HG02973 (cell line): ENCODE data around the gene OR7E24.
"Not testable (repeated sequence)": the region's sequence is repeated elsewhere in the genome, so short reads cannot be mapped to it uniquely, and the experiment has no call there.

Experiments
- ATAC-seq: cut with Tn5 transposase; IDR thresholded peaks from one replicate; pipeline ENCODE4 v1.9.1; 2021; ENCODE audit warnings: moderate library complexity; ENCODE audit not compliant: unreplicated experiment

Gene OR7E24

DNA sequence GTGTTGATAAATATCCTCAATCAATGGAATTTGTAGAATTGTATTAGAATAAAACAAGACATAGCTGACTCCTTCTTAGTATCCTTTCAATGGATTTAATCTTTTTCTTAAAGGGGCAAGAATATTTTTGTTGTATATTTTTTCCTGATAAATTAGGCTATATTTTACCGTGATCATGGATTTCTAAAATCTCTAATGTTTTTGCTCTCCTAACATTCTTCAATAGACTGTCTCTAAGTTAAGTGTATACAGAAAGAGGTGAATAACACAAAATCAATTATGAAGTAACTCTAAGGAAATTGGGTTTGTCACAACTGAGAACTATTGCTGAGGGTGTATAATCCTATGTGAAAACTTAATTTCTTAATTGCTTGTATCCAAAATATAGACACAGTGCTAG, at the start of gene OR7E24:
OR7E24 (plus strand) TSS at position 301 of the 400 bp plus-strand sequence. CDS start 114 bp downstream, outside the sequence.
- ATAC-seq, result no peak

DNA sequence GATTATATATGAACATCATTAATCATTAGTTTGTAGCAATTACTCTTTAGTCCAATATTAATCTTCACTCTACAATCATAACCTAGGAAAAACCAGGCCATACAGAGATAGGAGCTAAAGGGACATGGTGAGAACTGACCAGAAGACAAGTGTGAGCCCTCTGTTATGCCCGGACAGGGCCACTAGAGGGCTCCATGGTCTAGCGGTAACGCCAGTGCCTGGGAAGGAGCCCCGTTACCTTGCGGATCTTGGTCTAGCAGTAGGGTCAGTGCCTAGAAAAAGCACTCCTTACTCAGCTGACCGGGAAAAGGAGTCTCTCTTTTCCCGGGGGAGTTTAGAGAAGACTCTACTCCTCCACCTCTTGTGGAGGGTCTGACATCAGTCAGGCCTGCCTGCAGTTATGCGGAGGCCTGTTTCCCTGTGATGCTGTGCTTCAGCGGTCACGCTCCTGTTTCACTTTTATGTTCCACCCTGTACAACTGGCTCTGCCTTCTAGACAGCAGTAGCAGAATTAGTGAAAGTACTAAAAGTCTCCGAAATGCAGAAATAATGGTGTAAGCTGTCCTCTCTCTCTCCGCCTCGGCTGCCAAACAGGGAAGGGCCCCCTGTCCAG, 45.1 kb upstream of the OR7E24 start:
- no peak for ATAC-seq

DNA sequence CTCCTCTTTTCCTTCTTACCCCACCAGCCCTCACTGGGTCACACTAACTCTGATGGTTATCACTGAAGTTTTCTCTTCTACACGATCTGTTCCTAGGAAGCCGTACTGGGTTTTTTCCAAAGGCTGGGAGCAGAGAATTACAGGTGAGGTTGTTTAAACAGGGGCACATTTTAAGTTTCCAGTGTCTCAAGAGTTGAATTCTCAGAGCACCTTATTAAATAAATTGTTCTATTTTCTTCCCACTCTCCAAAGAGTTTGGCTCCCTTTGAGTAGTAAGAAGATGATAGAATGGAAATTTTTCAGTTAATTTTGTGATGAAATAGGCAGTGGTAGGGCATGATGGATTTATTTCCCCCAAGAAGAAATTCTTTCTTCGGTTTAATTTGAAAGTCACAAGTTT, 31.2 kb upstream of the OR7E24 start, which contains the start of gene OR7D4:
OR7D4 (minus strand) TSS at position 101 of the 400 bp plus-strand sequence. CDS start 4,752 bp downstream, outside the sequence.
- ATAC-seq, result no peak

DNA sequence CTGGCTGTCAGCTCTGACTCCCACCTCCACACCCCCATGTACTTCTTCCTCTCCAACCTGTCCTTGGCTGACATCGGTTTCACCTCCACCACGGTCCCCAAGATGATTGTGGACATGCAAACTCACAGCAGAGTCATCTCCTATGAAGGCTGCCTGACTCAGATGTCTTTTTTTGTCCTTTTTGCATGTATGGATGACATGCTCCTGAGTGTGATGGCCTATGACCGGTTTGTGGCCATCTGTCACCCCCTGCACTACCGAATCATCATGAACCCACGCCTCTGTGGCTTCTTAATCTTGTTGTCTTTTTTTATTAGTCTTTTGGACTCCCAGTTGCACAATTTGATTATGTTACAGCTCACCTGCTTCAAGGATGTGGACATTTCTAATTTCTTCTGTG, 506 bp downstream of the OR7E24 start:
- no peak for ATAC-seq

DNA sequence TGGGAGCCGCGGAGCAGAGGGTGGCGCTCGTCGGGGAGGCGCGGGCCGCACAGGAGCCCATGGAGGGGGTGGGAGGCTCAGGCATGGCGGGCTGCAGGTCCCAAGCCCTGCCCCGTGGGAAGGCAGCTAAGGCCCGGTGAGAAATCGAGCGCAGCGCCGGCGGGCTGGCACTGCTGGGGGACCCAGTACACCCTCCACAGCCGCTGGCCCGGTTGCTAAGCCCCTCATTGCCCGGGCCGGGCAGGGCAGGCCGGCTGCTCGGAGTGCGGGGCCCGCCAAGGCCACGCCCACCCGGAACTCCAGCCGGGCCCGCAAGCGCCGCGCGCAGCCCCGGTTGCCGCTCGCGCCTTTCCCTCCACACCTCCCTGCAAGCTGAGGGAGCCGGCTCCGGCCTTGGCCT, 32.8 kb downstream of the OR7E24 start:
- ATAC-seq, result not testable (repeated sequence)

DNA sequence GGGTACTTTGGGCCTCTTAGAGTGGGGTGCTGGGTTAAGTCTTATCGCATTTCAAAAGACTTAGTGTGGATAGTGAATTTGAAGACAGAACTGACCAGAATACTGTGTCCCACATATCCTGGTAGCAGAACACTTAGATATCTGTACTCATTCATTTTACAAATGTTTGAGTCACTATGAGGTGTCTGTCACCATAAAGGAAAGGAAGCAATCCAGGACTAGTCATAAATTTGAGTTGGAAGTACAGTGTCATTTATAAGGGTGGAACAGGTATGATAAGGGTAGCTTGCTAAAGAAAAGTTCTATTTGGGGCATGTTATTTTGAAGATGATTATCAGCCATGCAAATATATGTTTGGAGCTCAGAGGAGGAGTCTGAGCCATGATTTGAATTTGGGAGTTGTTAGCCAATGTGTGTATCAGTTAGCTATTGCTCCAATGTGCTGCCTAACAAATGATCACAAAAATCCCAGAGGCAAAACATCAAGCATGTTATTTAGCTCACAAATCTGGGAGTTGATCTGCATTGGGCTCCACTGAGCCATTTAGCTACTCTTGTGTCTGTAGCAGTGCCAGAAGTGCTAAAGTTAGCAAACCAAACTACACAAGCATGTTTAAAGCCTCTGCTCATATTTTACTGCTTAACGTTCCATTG, 38.6 kb downstream of the OR7E24 start:
- ATAC-seq, result no peak

DNA sequence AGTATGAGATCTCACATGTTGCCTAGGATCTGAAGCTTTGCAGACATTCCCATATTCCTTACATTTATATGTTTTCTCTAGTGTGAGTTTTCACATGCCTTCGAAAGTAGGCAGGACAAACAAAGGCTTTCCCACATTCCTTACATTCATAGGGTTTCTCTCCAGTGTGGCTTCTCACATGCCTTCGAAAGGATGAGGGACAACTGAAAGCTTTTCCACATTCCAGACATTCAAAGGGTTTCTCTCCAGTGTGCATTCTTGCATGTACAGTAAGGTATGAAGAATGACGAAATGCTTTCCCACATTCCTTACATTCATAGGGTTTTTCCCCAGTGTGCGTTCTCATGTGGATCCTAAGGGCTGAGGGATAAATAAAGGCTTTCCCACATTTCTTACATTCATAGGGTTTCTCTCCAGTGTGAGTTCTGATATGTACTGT, 44.7 kb downstream of the OR7E24 start:
- ATAC-seq, result no peak

DNA sequence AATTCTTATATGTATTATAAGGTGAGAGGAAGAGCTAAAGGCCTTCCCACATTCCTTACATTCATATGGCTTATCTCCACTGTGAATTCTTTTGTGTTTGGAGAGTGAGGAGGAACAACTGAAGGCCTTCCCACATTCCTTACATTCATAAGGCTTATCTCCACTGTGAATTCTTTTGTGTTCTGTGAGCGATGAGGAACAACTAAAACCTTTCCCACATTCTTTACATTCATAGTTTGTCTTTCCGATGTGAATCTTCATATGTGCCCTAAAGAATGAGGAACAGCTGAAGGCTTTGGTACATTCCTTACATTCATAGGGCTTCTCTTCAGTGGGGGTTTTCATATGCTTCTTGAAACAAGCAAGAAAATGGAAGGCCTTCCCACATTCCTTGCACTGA, 45.6 kb downstream of the OR7E24 start:
- ATAC-seq, result no peak
